Activated CD8-positive, alpha-beta memory T cell treated with anti-CD3 and anti-CD28 coated beads for 36 hours (primary cell): ENCODE results near the gene PPP1R13L. TPM values are rescaled to one million over a fixed set of nuclear protein-coding genes. Genes with fewer than 3 reads are reported as not detected.

Experiments
- CTCF ChIA-PET: fragments of 350-600 bp; sonication (Branson Sonifier 250); formaldehyde crosslinking; loops from one replicate; lab custom pipeline; 2021; ENCODE audit warnings: antibody characterized with exemption; lab: Charles Lee
- POLR2A ChIA-PET: fragments of 350-600 bp; sonication (Branson Sonifier 250); formaldehyde crosslinking; loops from one replicate; lab custom pipeline; 2021; ENCODE audit warnings: antibody characterized with exemption; lab: Charles Lee
- total RNA-seq, 2 experiments: library from RNA; stranded (reverse); gene quantifications; one replicate each; pipeline ENCODE4 v1.2.3, GENCODE V29; 2021

Gene PPP1R13L
- total RNA-seq: 1 to 10 TPM; 3.4 to 3.9 TPM

GRCh38 chr19:45404557-45405434, at the start of gene PPP1R13L:
TSS of gene PPP1R13L (minus strand) at chr19:45405069. CDS start at chr19:45398318, 6,751 bp downstream.
- POLR2A ChIA-PET: interaction anchor here (0.8 kb wide), 1 partner anchor 10 kb away, joined by 3 read pairs; no protein-coding TSS in a partner anchor
- CTCF ChIA-PET: interaction anchor here (0.6 to 6.0 kb wide), 6 partner anchors 9 to 258 kb away, joined by 3 to 28 read pairs (median 4); no protein-coding TSS in a partner anchor

GRCh38 chr19:45451850-45452387, 47.0 kb upstream of the PPP1R13L start:
- CTCF ChIA-PET: interaction anchor here (0.9 to 3.9 kb wide), 4 partner anchors 12 to 34 kb away, joined by 3 to 16 read pairs (median 8); partner anchors contain the start of gene FOSB
- POLR2A ChIA-PET: interaction anchor here (0.6 kb wide), 1 partner anchor 56 kb away, joined by 3 read pairs; no protein-coding TSS in a partner anchor

GRCh38 chr19:45451131-45451849, 46.4 kb upstream of the PPP1R13L start:
- CTCF ChIA-PET: interaction anchor here (2.6 to 3.9 kb wide), 2 partner anchors 11 to 27 kb away, joined by 13 to 16 read pairs; no protein-coding TSS in a partner anchor
- POLR2A ChIA-PET: interaction anchor here (0.6 kb wide), 2 partner anchors 17 to 57 kb away, joined by 3 read pairs; no protein-coding TSS in a partner anchor

GRCh38 chr19:45450012-45450333, 45.1 kb upstream of the PPP1R13L start:
- CTCF ChIA-PET: interaction anchor here (1.0 to 2.3 kb wide), 4 partner anchors 11 to 367 kb away, joined by 4 to 20 read pairs (median 6); no protein-coding TSS in a partner anchor
- POLR2A ChIA-PET: interaction anchor here (1.2 to 1.4 kb wide), 2 partner anchors 19 to 28 kb away, joined by 3 to 5 read pairs; no protein-coding TSS in a partner anchor

- ChIA-PET POLR2A (interaction anchor here (1.4 kb wide), 1 partner anchor 20 kb away, joined by 5 read pairs; no protein-coding TSS in a partner anchor), CTCF (interaction anchor here (1.2 to 2.5 kb wide), 6 partner anchors 10 to 368 kb away, joined by 3 to 20 read pairs (median 6); no protein-coding TSS in a partner anchor)
Observed at GRCh38 chr19:45448887-45449299, 44.0 kb upstream of the PPP1R13L start.

GRCh38 chr19:45448425-45448756, 43.5 kb upstream of the PPP1R13L start:
- ChIA-PET POLR2A (interaction anchor here (1.4 kb wide), 1 partner anchor 21 kb away, joined by 5 read pairs; no protein-coding TSS in a partner anchor), CTCF (interaction anchor here (1.3 to 2.5 kb wide), 5 partner anchors 9 to 37 kb away, joined by 3 to 20 read pairs (median 8); no protein-coding TSS in a partner anchor)

GRCh38 chr19:45446944-45447343, 42.1 kb upstream of the PPP1R13L start:
- ChIA-PET CTCF (interaction anchor here (0.7 to 2.8 kb wide), 8 partner anchors 10 to 274 kb away, joined by 3 to 24 read pairs (median 8); partner anchors contain the start of gene FOSB), POLR2A (interaction anchor here (0.7 kb wide), 1 partner anchor 499 kb away, joined by 3 read pairs; no protein-coding TSS in a partner anchor)

GRCh38 chr19:45446295-45446694, 41.4 kb upstream of the PPP1R13L start:
- CTCF ChIA-PET: interaction anchor here (1.3 to 2.8 kb wide), 7 partner anchors 10 to 39 kb away, joined by 3 to 24 read pairs (median 8); partner anchors contain the start of gene FOSB
- POLR2A ChIA-PET: no interaction called here

GRCh38 chr19:45445139-45445538, 40.3 kb upstream of the PPP1R13L start:
- POLR2A ChIA-PET: no interaction called here
- CTCF ChIA-PET: interaction anchor here (0.5 to 2.8 kb wide), 8 partner anchors 11 to 231 kb away, joined by 3 to 24 read pairs (median 6); partner anchors contain the start of gene FOSB

- ChIA-PET POLR2A (no interaction called here), CTCF (interaction anchor here (0.5 to 2.8 kb wide), 6 partner anchors 17 to 231 kb away, joined by 3 to 24 read pairs (median 8); partner anchors contain the start of gene FOSB)
Observed at GRCh38 chr19:45444318-45445041, 39.6 kb upstream of the PPP1R13L start.

- ChIA-PET CTCF (interaction anchor here (1.6 kb wide), 2 partner anchors 16 to 35 kb away, joined by 4 to 5 read pairs; no protein-coding TSS in a partner anchor), POLR2A (no interaction called here)
Observed at GRCh38 chr19:45443462-45444317, 38.8 kb upstream of the PPP1R13L start.

GRCh38 chr19:45442778-45443461, 38.1 kb upstream of the PPP1R13L start:
- POLR2A ChIA-PET: interaction anchor here (0.7 kb wide), 1 partner anchor 61 kb away, joined by 5 read pairs; no protein-coding TSS in a partner anchor

GRCh38 chr19:45442408-45442777, 37.5 kb upstream of the PPP1R13L start:
- ChIA-PET POLR2A (interaction anchor here (0.7 kb wide), 1 partner anchor 61 kb away, joined by 5 read pairs; no protein-coding TSS in a partner anchor), CTCF (interaction anchor here (0.6 to 7.5 kb wide), 6 partner anchors 14 to 200 kb away, joined by 3 to 282 read pairs (median 5); partner anchors contain the start of gene FOSB)

More at GRCh38 chr19:45442778-45443461, 38.1 kb upstream of the PPP1R13L start:
- CTCF ChIA-PET: interaction anchor here (0.6 to 1.6 kb wide), 4 partner anchors 15 to 44 kb away, joined by 3 to 5 read pairs (median 4); no protein-coding TSS in a partner anchor

- ChIA-PET CTCF (interaction anchor here (1.0 to 7.5 kb wide), 6 partner anchors 11 to 201 kb away, joined by 3 to 282 read pairs (median 20); partner anchors contain the start of genes FOSB and RTN2), POLR2A (interaction anchor here (0.8 kb wide), 1 partner anchor 38 kb away, joined by 3 read pairs; no protein-coding TSS in a partner anchor)
Observed at GRCh38 chr19:45440873-45441654, 36.2 kb upstream of the PPP1R13L start.

- ChIA-PET POLR2A (interaction anchor here (1.2 to 1.3 kb wide), 2 partner anchors 27 to 45 kb away, joined by 5 read pairs; no protein-coding TSS in a partner anchor), CTCF (interaction anchor here (0.6 to 7.5 kb wide), 20 partner anchors 9 to 1273 kb away, joined by 3 to 282 read pairs (median 8); partner anchors contain the start of genes ERCC1, FOSB, PPP1R13L and QPCTL)
Observed at GRCh38 chr19:45440259-45440638, 35.4 kb upstream of the PPP1R13L start.
